Activated CD4-positive, alpha-beta T cell treated with anti-CD3 and anti-CD28 coated beads for 48 hours (primary cell): ENCODE data around the gene ETS1.

ENCODE experiments used
- DNase-seq: peaks from one replicate; pipeline ENCODE4 v3.0.0-alpha.2; 2020

ETS1 gene

GRCh38 chr11:128421577-128422330, 165.6 kb downstream of the ETS1 start:
- DNase-seq: peak; percentile 38

- DNase-seq: no peak
Measured at GRCh38 chr11:128420951-128421350, 166.4 kb downstream of the ETS1 start.

GRCh38 chr11:128420265-128420664, 167.1 kb downstream of the ETS1 start:
- DNase-seq: no peak

GRCh38 chr11:128419012-128419767, 168.2 kb downstream of the ETS1 start:
- DNase-seq: no peak

GRCh38 chr11:128417607-128418324, 169.6 kb downstream of the ETS1 start:
- DNase-seq: no peak

- no peak for DNase-seq
Measured at GRCh38 chr11:128416976-128417375, 170.4 kb downstream of the ETS1 start.

- no peak for DNase-seq
Measured at GRCh38 chr11:128415539-128415938, 171.8 kb downstream of the ETS1 start.

GRCh38 chr11:128412847-128413791, 174.2 kb downstream of the ETS1 start:
- no peak for DNase-seq

GRCh38 chr11:128411812-128412211, 175.5 kb downstream of the ETS1 start:
- no peak for DNase-seq

- no peak for DNase-seq
Measured at GRCh38 chr11:128411150-128411549, 176.2 kb downstream of the ETS1 start.

- DNase-seq: no peak
Measured at GRCh38 chr11:128409476-128409875, 177.9 kb downstream of the ETS1 start.
